Stimulated activated CD4-positive, alpha-beta T cell treated with anti-CD3 and anti-CD28 coated beads, Interleukin-12 subunit alpha, Interleukin-12 subunit beta, amount 100 ng/mL, for 48 hours (primary cell): Measurements from ENCODE around the gene RAG2.

Source experiments
- DNase-seq, 3 donors: peaks; one replicate each; pipeline ENCODE4 v3.0.0-alpha.2; 2020; ENCODE audit warnings: low read depth in 2 of 3, low spot score in 1 of 3

RAG2 gene

GRCh38 chr11:36601155-36601554 lies 3.1 kb upstream of the RAG2 start:
- DNase-seq, result no peak

GRCh38 chr11:36600180-36600579 lies 2.1 kb upstream of the RAG2 start:
- no peak for DNase-seq

GRCh38 chr11:36596880-36597279 lies 1.2 kb downstream of the RAG2 start:
- DNase-seq, result no peak

- DNase-seq, result peak in 2 of 3 donors; percentile 7 to 15
Measured at GRCh38 chr11:36594316-36594989, 3.6 kb downstream of the RAG2 start, which contains the start of gene IFTAP. Gene IFTAP (plus strand): TSS chr11:36594502. CDS start chr11:36610104, 15,602 bp downstream.

DNA sequence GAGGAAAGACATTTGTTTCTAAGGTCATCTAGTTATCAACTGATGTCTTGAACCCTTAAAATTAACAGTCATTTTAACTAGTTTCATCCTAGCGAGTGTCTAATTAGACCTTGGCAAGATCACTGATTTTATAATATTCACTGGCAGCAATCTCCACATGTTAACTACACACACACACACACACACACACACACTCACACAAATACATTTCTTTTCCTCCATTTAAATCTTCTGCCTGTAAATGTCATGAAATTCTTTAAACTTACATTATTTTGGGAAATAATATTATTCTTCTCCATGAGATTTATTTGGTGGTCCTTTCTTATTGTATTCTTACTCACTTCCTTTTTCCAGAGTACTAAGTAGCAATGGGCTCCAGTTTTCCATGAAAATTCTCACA lies 6.6 kb downstream of the RAG2 start:
- DNase-seq, result no peak

DNA sequence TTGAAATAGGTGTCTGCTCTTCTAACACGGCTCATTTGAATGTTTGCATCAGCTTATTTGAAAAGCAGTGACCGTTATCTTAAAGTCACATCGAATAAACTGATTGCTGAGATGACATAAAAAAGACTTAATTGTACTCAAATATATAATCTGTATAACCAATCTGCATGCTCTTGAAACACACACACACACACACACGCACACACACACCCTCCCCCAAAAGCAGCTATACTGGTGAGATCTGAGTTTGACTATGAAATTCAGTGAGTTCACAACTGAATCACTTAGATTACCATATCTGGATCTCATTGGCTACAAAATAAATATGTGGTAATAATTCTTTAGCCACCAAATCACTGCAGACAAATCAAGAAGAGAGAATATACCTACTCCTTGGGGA lies 7.5 kb downstream of the RAG2 start:
- DNase-seq, result no peak

- DNase-seq, result no peak
Measured at GRCh38 chr11:36588099-36588498, 9.9 kb downstream of the RAG2 start.

- DNase-seq, result no peak
Measured at GRCh38 chr11:36586543-36586942, 11.5 kb downstream of the RAG2 start.

- no peak for DNase-seq
Measured at GRCh38 chr11:36583667-36584066, 14.4 kb downstream of the RAG2 start.

GRCh38 chr11:36581536-36581935 lies 16.5 kb downstream of the RAG2 start:
- no peak for DNase-seq

- DNase-seq, result no peak
Measured at GRCh38 chr11:36578458-36578857, 19.6 kb downstream of the RAG2 start.

- DNase-seq, result no peak
Measured at GRCh38 chr11:36577859-36578258, 20.2 kb downstream of the RAG2 start.

DNA sequence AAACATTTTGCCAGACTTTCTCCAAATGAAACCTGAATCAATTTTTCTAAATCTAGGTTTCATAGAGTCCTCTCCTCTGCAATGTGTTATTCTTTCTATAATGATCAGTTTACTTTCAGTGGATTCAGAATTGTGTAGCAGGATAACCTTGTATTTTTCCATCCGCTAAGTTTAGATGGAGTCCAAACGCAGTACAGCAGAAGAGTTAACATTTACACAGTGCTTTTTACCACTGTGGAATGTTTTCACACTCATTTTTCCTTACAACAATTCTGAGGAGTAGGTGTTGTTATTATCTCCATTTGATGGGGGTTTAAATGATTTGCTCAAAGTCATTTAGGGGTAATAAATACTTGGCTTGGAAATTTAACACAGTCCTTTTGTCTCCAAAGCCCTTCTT lies 20.7 kb downstream of the RAG2 start:
- DNase-seq, result no peak

- DNase-seq, result no peak
Measured at GRCh38 chr11:36574486-36574885, 23.6 kb downstream of the RAG2 start.

DNA sequence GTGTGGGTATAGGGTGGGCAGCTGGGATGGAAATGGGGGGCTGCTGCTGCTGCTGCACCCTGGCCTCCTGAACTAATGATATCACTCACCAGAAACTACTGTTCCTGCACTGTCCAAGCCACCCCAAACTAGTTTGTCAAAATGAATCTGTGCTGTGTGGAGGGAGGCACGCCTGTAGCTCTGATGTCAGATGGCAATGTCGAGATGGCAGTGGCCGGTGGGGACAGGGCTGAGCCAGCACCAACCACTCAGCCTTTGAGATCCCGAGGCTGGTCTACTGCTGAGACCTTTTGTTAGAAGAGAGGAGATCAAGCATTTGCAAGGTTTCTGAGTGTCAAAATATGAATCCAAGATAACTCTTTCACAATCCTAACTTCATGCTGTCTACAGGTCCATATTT lies 28.9 kb downstream of the RAG2 start:
- DNase-seq, result no peak

GRCh38 chr11:36567694-36568093 lies 30.3 kb downstream of the RAG2 start, which contains the start of gene RAG1:
Gene RAG1 (plus strand): TSS chr11:36568007. CDS start chr11:36573305, 5,298 bp downstream.
- no peak for DNase-seq

DNA sequence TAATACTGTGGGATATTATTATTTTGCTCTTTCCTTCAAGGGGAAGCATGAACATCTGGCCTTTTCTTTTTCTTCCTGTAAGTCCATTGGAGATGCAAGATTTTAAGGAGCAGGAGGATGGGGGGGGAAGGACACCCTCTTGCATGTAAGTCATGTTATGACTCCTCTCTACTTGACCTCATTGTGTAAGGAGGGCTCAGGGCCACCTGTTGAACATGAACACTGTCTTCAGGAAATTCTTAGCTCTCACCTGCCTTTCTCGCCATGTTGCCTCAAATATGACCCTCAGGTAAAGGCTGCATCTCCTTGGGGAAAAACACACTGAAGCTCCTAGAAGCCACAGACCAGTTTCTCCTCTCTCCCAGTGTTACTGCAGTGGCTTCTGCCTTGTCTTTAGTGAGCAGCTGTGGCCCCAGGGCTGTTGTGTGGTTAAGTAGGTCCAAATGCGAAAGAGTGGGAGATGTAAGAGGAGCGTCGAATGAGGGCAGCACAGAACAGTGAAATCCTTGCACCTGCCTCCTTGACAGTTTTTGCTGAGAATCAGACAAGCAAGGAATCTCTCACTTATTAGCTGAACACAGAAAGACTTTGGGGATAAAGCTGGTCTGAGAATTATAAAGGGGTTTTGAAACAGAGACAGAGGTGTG lies 31.5 kb downstream of the RAG2 start:
- no peak for DNase-seq

- DNase-seq, result no peak
Measured at GRCh38 chr11:36565031-36565610, 32.9 kb downstream of the RAG2 start.

GRCh38 chr11:36564376-36565030 lies 33.5 kb downstream of the RAG2 start:
- DNase-seq, result peak; percentile 6 to 31 (median 11)

DNA sequence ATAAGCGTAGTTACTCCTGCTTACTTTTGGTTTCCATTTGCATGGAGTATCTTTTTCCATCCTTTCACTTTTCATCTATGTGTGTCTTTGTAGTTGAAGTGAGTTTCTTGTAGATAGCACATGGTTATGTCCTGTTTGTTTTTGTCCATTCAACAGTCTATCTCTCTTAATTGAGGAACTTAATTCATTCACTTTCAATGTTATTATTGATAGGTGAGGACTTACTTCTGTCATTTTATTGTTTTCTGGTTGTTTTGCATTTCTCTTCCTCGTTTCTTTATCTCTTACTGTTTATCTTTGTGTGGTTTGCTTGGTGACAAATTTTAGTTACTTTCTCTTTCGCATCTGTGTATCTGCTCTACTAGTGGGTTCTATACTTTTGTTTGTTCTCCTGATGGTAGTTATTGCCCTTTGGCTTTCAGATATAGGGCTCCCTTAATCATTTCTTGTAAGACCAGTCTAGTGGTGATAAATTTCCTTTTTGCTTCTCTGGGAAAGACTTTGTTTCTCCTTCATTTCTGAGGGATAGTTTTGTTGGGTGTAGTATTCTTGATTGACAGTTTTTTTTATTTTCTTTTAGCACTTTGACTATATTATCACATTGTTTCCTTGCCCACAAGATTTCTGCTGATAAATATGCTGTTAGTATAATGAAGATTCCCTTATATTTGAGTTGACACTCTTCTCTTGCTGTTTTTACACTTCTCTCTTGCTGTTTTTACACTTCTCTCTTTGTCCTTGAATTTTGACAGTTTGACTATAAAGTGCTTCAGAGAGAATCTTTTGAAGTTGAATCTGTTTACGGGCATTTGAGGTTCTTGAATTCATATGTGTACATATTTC lies 39.2 kb downstream of the RAG2 start:
- DNase-seq, result no peak

GRCh38 chr11:36557991-36558390 lies 40.0 kb downstream of the RAG2 start:
- no peak for DNase-seq
